Measurements from ENCODE around the gene RPLP1.

The RPLP1 gene

GRCh38 chr15:69502470-69503045 lies 49.9 kb downstream of the RPLP1 start:
- DNase-seq, result no peak
- Mint-ChIP-seq H3K27me3 (no peaks in the 10 kb centered on the region), H3K36me3 (ENCODE audit: low read depth) (no peaks in the 10 kb centered on the region), H3K9me3 (no peaks in the 10 kb centered on the region), H3K4me3 (no peak overlapping the region), H3K4me1 (ENCODE audit: low read depth) (peaks cover 7% of the 10 kb centered on the region), H3K27ac (no peak overlapping the region)

GRCh38 chr15:69504352-69505040 lies 51.9 kb downstream of the RPLP1 start:
- no peak for DNase-seq
- no peaks in the 10 kb centered on the region for H3K9me3 Mint-ChIP-seq
- H3K4me1 Mint-ChIP-seq (ENCODE audit: low read depth), result peaks cover 6% of the 10 kb centered on the region
- H3K4me3 Mint-ChIP-seq, result no peak overlapping the region
- H3K36me3 Mint-ChIP-seq (ENCODE audit: low read depth), result no peaks in the 10 kb centered on the region
- no peaks in the 10 kb centered on the region for H3K27me3 Mint-ChIP-seq
- H3K27ac Mint-ChIP-seq, result no peak overlapping the region
